HUES64 (cell line): ENCODE data around the gene LGR4. TPM values are rescaled to one million over a fixed set of nuclear protein-coding genes. Genes with fewer than 3 reads are reported as not detected.
"Not testable (repeated sequence)": the region's sequence is repeated elsewhere in the genome, so short reads cannot be mapped to it uniquely, and the experiment has no call there.

Experiments used
- H3K27ac ChIP-seq: 2 replicates; pipeline ENCODE4 v1.7.0; 2013; ENCODE audit warnings: low read depth, low read length, inconsistent platforms
- H3K27me3 ChIP-seq: 2 replicates; pipeline ENCODE4 v1.6.1; 2013; ENCODE audit warnings: mild to moderate bottlenecking, low read length; ENCODE audit not compliant: insufficient read depth
- H3K36me3 ChIP-seq: 2 replicates; pipeline ENCODE4 v1.6.1; 2013; ENCODE audit warnings: mild to moderate bottlenecking, low read length; ENCODE audit not compliant: insufficient read depth
- H3K4me1 ChIP-seq: 2 replicates; pipeline ENCODE4 v1.6.1; 2013; ENCODE audit warnings: mild to moderate bottlenecking, low read length, moderate library complexity; ENCODE audit not compliant: insufficient read depth
- H3K4me3 ChIP-seq: 2 replicates; pipeline ENCODE4 v1.5.1; 2013; ENCODE audit warnings: mild to moderate bottlenecking, low read length, moderate library complexity
- H3K9ac ChIP-seq: 2 replicates; pipeline ENCODE4 v1.6.1; 2013; ENCODE audit warnings: mild to moderate bottlenecking, low read depth, low read length
- H3K9me3 ChIP-seq: 2 replicates; pipeline ENCODE4 v1.6.1; 2013; ENCODE audit warnings: low read depth, low read length; ENCODE audit not compliant: insufficient read depth
- WGBS: fragments of 150-250, 120-280 bp; methylation state at CpG from one replicate; pipeline ENCODE4 v1.1.7; 2013; ENCODE audit warnings: missing lambda C conversion rate; 5-methylcytosine and 5-hydroxymethylcytosine counted together
- polyA plus RNA-seq, 2 experiments: library from polyadenylated mRNA; stranded (reverse); fragments of 50-300 nt; gene quantifications; one replicate each; pipeline ENCODE4 v1.2.3, GENCODE V29; 2013

LGR4 gene, protein sequence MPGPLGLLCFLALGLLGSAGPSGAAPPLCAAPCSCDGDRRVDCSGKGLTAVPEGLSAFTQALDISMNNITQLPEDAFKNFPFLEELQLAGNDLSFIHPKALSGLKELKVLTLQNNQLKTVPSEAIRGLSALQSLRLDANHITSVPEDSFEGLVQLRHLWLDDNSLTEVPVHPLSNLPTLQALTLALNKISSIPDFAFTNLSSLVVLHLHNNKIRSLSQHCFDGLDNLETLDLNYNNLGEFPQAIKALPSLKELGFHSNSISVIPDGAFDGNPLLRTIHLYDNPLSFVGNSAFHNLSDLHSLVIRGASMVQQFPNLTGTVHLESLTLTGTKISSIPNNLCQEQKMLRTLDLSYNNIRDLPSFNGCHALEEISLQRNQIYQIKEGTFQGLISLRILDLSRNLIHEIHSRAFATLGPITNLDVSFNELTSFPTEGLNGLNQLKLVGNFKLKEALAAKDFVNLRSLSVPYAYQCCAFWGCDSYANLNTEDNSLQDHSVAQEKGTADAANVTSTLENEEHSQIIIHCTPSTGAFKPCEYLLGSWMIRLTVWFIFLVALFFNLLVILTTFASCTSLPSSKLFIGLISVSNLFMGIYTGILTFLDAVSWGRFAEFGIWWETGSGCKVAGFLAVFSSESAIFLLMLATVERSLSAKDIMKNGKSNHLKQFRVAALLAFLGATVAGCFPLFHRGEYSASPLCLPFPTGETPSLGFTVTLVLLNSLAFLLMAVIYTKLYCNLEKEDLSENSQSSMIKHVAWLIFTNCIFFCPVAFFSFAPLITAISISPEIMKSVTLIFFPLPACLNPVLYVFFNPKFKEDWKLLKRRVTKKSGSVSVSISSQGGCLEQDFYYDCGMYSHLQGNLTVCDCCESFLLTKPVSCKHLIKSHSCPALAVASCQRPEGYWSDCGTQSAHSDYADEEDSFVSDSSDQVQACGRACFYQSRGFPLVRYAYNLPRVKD
- 42.3 TPM for polyA plus RNA-seq (2013, experiment 1 of 2)
- polyA plus RNA-seq (2013, experiment 2 of 2): 45.0 TPM

DNA sequence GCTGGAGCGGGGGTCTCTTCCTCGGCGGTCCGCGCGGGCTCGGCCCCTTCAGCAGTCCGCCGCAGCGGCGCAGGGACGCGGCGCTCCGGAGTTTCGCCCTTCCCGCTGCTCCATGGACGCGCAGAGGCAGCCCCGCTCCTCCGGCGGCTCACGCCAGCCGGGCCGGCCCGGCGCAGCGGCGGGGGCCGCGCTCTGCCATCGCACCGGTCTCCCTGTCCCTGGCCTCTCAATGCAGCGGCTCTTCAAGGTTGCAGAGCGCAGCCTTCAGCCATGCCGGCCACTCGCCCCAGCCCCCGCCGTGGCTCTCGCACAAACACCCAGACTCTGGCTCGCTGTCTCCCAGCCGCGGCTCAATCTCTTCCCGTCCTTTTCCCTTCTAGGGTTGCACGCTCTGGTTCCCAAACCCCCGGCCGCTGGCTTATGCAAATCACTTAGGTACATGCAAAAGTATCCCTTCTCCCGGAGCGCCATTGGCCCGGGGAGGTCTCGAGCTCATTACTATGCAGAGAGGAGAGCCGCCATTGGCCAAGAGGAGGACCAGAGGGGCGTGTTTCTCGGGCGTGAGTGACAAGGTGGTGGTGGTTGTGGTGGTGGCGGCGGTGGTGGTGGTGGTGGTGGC, at the start of gene LGR4:
Gene LGR4 (minus strand): TSS at position 393 of the 619 bp plus-strand sequence. CDS start 488 bp downstream, outside the sequence.
- Histone ChIP-seq H3K9me3 (no peaks in the 10 kb centered on the region), H3K9ac (peak within 1 kb of the TSS; percentile 89), H3K4me3 (peak within 1 kb of the TSS; percentile 95), H3K27ac (peak within 1 kb of the TSS; percentile 92; the same call in 1 of the 2 replicates), H3K36me3 (no peaks in the 10 kb centered on the region), H3K4me1 (peaks cover 35% of the 10 kb centered on the region), H3K27me3 (no peaks in the 10 kb centered on the region)
- under 1% methylated on average over 56 of the region's 57 CpGs for WGBS

DNA sequence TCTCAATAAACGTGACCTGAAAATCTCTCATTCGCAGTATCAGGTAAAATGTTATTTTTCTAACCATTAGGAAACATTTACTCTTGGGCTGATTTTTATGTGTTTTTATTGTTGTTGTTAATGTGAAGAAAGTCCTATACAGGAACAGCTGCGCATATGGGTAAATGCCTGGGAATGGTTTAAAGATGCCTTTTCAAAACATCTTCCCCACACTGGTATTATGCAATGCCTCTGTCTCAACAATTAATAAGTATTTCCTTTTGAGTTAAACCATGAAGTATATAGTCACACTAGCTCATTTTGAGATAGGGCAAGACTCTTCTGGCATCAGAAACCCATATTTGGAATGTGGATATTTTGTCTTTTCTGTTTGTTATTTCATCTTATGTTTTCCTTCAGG, 47.6 kb upstream of the LGR4 start:
- no peaks in the 10 kb centered on the region for H3K9me3 ChIP-seq
- H3K9ac ChIP-seq: no peak overlapping the region
- no peak overlapping the region for H3K27ac ChIP-seq
- no peaks in the 10 kb centered on the region for H3K27me3 ChIP-seq
- H3K36me3 ChIP-seq: no peaks in the 10 kb centered on the region
- WGBS: 100% methylated on average over 3 of the region's 3 CpGs
- no peaks in the 10 kb centered on the region for H3K4me1 ChIP-seq
- H3K4me3 ChIP-seq: no peak overlapping the region

DNA sequence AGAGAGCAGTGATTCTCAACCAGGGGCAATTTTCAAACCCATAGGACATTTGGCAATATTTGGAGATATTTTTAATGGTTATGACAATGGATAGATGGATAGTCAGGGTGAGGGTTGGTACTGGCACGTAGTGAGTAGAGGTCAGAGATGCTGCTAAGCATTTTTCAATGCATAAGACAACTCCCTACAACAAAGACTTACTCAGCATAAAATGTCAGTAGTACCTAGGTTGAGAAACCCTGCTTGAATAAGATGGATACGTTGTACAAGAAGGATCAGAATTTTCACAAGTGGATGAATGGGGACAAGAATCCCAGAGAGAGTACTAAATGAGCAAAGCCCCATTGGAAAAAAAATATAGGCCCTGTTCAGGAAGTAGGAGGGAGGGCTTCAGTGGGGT, 45.9 kb upstream of the LGR4 start:
- Histone ChIP-seq H3K27ac (no peak overlapping the region), H3K4me3 (no peak overlapping the region), H3K4me1 (no peaks in the 10 kb centered on the region; the same call in 1 of the 2 replicates), H3K9ac (no peak overlapping the region), H3K27me3 (no peaks in the 10 kb centered on the region), H3K36me3 (no peaks in the 10 kb centered on the region), H3K9me3 (no peaks in the 10 kb centered on the region)
- WGBS: 92% methylated on average over 2 of the region's 2 CpGs

DNA sequence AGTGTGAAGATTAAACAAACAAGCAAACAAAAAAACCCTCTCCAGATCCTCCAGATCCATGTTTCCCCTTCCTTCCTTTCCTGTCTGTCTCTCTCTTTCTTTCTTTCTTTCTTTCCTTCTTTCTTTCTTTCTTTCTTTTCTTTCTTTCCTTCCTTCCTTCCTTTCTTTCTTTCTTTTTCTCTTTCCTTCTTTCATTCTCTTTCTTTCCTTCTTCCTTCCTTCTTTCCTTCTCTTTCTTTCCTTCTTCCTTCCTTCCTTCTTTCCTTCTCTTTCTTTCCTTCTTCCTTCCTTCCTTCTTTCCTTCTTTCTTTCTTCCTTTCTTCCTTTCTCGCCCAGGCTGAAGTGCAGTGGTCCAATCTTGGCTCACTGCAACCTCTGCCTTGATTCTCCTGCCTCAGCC, 44.9 kb upstream of the LGR4 start:
- H3K9ac ChIP-seq, H3K9me3 ChIP-seq, H3K27me3 ChIP-seq, H3K36me3 ChIP-seq, H3K4me3 ChIP-seq, H3K27ac ChIP-seq, H3K4me1 ChIP-seq: not testable (repeated sequence)
- 85% methylated on average over 1 of the region's 1 CpG for WGBS

DNA sequence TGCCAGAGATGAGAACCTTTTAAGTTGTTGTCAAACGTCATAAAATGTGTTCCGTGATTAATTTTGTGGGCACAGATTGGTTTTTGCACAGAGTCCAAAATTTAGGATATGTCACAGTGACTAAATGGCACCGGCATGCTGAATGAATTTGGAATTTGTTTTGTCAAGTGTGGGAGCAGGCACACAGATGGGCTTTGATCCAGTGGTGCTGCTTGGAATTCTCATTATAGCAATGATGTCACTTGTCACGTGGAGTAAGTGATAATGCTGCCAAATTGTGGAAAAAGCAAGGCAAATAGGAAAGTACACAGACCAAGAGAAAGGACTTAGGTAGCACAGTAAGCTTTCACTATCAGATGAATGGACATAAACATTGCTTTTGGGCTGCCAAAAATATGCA, 42.0 kb upstream of the LGR4 start:
- WGBS: 92% methylated on average over 4 of the region's 4 CpGs
- H3K4me1 ChIP-seq: no peaks in the 10 kb centered on the region; the same call in 1 of the 2 replicates
- no peak overlapping the region for H3K4me3 ChIP-seq
- H3K36me3 ChIP-seq: no peaks in the 10 kb centered on the region
- H3K9me3 ChIP-seq: no peaks in the 10 kb centered on the region
- H3K27me3 ChIP-seq: no peaks in the 10 kb centered on the region
- no peak overlapping the region for H3K9ac ChIP-seq
- no peak overlapping the region for H3K27ac ChIP-seq

DNA sequence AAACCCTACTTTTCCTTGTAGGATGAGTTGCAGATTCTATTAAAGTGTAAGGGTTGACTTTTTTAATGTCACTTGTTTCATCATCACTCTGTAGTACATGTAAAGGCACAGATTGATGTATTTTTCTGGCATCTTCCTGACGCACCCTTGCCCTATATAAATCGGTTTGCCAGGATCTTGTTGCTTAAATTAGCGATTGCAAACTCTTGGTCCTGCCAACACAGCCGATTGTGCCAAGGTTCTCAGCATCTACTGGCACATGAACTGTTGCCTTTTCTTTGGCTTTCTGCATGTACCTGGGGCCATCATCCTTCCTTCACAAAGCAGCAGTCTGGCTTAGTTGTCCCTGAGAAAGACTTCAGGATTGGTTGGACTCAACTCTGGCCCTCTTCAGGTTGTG, 41.5 kb upstream of the LGR4 start:
- no peaks in the 10 kb centered on the region for H3K9me3 ChIP-seq
- WGBS: 95% methylated on average over 4 of the region's 4 CpGs
- no peak overlapping the region for H3K27ac ChIP-seq
- H3K27me3 ChIP-seq: no peaks in the 10 kb centered on the region
- H3K4me1 ChIP-seq: no peaks in the 10 kb centered on the region; the same call in 1 of the 2 replicates
- no peaks in the 10 kb centered on the region for H3K36me3 ChIP-seq
- no peak overlapping the region for H3K9ac ChIP-seq
- H3K4me3 ChIP-seq: no peak overlapping the region

DNA sequence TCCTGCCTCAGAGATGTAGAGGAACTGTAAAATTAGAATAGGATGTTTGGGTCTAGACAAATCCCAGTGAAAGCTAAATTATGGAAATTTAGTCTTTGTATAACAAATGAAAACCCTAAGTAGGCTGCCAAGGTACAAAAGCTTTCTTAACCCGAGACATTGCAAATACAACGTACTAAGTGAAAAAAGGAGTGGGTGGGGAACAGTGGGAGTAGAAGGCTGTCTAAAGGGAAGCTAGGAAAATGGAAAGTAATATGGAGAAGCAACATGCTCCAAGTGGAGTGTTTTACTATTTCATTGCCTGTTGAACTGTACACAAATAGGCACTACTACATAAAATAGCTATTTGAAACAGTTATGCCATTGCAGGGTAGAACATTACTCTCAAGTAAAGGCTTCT, 40.8 kb upstream of the LGR4 start:
- H3K9ac ChIP-seq: no peak overlapping the region
- WGBS: 75% methylated on average over 2 of the region's 2 CpGs
- H3K4me1 ChIP-seq: no peaks in the 10 kb centered on the region; the same call in 1 of the 2 replicates
- H3K9me3 ChIP-seq: no peaks in the 10 kb centered on the region
- no peaks in the 10 kb centered on the region for H3K27me3 ChIP-seq
- no peaks in the 10 kb centered on the region for H3K36me3 ChIP-seq
- no peak overlapping the region for H3K27ac ChIP-seq
- H3K4me3 ChIP-seq: no peak overlapping the region

DNA sequence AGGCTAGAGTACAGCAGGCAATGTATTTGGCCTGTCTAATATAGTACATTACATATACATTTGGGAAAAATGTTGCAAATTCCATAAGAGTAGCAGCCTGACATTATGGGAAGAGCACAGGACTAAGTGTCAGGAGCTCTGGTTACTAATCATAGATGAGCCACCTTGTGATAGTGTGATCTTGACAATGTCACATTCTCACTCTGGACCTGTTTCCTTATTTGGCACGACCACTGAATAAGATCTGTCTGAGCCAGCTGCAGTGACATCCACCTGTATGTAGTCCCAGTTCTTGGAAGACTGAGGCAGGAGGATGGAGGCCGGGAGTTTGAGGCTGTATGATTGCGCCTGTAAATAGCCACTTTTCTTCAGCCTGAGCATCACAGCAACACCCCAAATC, 39.6 kb upstream of the LGR4 start:
- H3K27me3 ChIP-seq: no peaks in the 10 kb centered on the region
- peaks cover 3% of the 10 kb centered on the region for H3K4me1 ChIP-seq
- H3K9me3 ChIP-seq: no peaks in the 10 kb centered on the region
- H3K9ac ChIP-seq: no peak overlapping the region
- H3K27ac ChIP-seq: no peak overlapping the region
- no peaks in the 10 kb centered on the region for H3K36me3 ChIP-seq
- H3K4me3 ChIP-seq: no peak overlapping the region
- 91% methylated on average over 3 of the region's 3 CpGs for WGBS

DNA sequence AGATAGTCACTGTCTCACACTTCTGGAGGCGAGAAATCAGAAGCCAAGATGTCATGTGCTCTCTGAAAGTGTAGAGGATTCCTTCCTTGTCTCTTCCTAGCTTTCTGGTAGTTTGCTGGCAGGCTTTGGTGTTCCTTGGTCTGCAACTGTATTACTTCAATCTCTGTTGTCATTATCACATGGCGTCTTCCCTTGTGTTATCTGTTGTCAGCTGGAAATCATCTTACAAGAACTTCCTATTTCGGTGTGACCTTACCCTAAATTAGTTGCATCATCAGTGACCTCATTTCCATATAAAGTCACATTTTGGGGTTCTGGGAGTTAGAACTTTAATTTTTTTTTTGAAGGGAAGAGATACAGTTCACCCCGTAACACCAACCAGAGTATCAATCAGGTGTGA, 37.3 kb upstream of the LGR4 start:
- no peaks in the 10 kb centered on the region for H3K36me3 ChIP-seq
- no peak overlapping the region for H3K27ac ChIP-seq
- no peak overlapping the region for H3K4me3 ChIP-seq
- WGBS: 98% methylated on average over 3 of the region's 4 CpGs
- peaks cover 13% of the 10 kb centered on the region for H3K4me1 ChIP-seq
- no peaks in the 10 kb centered on the region for H3K9me3 ChIP-seq
- no peaks in the 10 kb centered on the region for H3K27me3 ChIP-seq
- no peak overlapping the region for H3K9ac ChIP-seq

DNA sequence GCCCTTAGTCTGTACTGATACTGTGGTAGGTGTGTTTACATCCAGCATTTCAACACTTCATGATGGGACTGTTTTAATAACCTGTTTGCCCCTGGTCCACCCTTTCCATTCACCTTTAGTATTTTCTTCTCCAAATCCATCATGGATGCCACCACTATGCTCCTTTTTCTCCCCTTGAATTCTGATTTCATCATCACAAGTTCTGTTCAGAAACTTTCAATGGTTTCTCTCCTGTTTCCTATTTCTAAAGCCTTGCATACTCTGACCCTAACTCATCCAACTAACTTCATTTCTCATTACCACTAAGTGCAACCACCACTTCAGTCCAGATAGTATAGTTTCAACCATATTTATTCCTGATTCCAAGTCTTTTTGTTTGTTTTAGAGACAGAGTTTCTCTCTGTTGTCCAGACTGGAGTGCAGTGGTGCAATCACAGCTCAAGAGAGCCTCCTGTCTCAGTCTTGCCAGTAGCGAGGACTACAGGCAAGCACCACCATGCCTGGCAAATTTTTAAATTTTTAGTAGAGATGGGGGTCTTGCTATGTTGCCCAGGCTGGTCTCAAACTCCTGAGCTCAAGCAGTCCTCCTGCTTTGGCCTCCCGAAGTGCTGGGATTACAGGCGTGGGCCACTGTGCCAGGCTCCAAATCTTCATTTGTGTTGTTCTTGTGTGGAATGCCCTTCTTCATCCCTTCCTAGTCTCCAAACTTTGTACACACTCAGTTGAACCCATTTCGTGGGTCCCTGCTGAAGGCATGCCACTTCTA, 35.1 kb upstream of the LGR4 start:
- Histone ChIP-seq H3K36me3 (peaks cover 8% of the 10 kb centered on the region), H3K4me3 (peak overlapping the region; percentile 100), H3K4me1 (peaks cover 13% of the 10 kb centered on the region), H3K9ac (peak overlapping the region; percentile 96; the same call in 1 of the 2 replicates), H3K9me3 (no peaks in the 10 kb centered on the region), H3K27ac (no peak overlapping the region), H3K27me3 (no peaks in the 10 kb centered on the region)
- 94% methylated on average over 4 of the region's 4 CpGs for WGBS
